Measurements from ENCODE around the gene PAEP.

DNA sequence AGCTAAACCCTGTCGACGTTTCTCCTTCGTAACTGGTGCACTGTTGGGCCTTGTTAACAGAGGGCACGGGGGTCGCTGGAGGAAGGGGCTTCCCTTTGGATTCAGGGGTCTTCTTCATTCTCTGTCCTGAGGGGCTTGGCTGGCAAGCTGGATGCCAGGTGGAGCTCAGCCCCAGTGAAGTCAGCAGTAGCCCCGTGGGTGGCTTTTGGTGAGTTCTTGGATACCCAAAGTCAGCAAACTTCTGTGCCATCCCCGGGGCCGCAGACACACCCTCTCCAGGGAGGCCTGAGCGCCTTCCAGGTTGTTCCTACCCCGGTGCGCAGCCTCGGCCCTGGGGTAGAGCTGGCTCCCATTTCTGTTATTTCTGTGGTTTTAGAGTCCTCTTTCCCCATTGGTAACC, 27.9 kb upstream of the PAEP start:
- TF ChIP-seq JUND (IDR thresholded peaks at IDR 0.05) (no peak), REST (IDR thresholded peaks at IDR 0.05) (no peak), CTCF (IDR thresholded peaks at IDR 0.05; ENCODE audit: low read depth, low read length, missing input control) (no peak), RAD21 (IDR thresholded peaks at IDR 0.05) (no peak), NR2F2 (IDR thresholded peaks at IDR 0.05) (no peak), RXRA (IDR thresholded peaks at IDR 0.05) (no peak), TAF1 (conservative IDR thresholded peaks at IDR 0.05) (no peak), GABPA (IDR thresholded peaks at IDR 0.05 in 1 of 2, conservative IDR thresholded peaks at IDR 0.05 in 1 of 2) (no peak)
